ENCODE data around the gene CCS. TPM values are rescaled to one million over a fixed set of nuclear protein-coding genes. Genes with fewer than 3 reads are reported as not detected.

Gene CCS
- total and polyA plus RNA-seq, 2 donors (not counting 1 experiment from before 2014, with no cell fraction given) = 87.8 to 174 TPM

DNA sequence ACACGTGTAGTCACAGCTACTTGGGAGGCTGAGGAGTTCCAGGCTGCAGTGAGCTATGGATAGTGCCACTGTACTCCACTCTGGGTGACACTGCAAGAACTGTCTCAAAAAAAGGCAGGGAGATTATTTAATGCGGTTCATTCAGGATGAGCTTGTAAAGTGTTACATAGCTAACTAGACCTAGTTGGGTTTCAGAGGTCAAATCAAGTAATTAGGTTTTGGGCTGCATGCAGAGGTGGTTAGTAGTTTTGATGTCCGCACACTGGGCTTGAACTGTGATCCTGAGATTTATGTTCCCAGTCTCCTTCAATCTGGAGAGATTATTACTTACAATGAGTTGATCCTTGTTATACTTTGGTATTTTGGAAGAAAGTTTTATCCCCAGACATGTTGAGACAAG, 43.4 kb downstream of the CCS start:
- ATAC-seq (ENCODE audit: low read depth) (no peak), DNase-seq (no peak)
- POLR2A ChIA-PET = interaction anchor here (0.6 kb wide), 1 partner anchor 170 kb away, joined by 3 read pairs; the partner anchor contains the start of gene PELI3
- no peak overlapping the region for H3K4me3 ChIP-seq (ENCODE audit: control extremely low read depth in 1 of 5, extremely low read depth in 1 of 5, insufficient read depth in 1 of 5, low read depth in 2 of 5, low read length in 4 of 5)
- WGBS (ENCODE audit: insufficient coverage) = 92% methylated on average over 2 of the region's 3 CpGs
- H3K27ac ChIP-seq (ENCODE audit: low read length in 2 of 2) = peak overlapping the region in 1 of 2 donors; percentile 2
- peaks cover 4 to 37% of the 10 kb centered on the region in 2 experiments for H3K36me3 ChIP-seq (replicated peaks in 1 of 2; ENCODE audit: control extremely low read depth in 1 of 2, control insufficient read depth in 1 of 2, extremely low read depth in 1 of 2, insufficient read depth in 2 of 2, low read length in 1 of 2)
- Mint-ChIP-seq H3K27me3 (no peaks in the 10 kb centered on the region), H3K27ac (peak overlapping the region; percentile 56), H3K4me1 (peaks cover 56% of the 10 kb centered on the region), H3K9me3 (ENCODE audit: insufficient read depth) (no peaks in the 10 kb centered on the region), H3K4me3 (peak overlapping the region; percentile 49)
- TF ChIP-seq, protein P1, sequence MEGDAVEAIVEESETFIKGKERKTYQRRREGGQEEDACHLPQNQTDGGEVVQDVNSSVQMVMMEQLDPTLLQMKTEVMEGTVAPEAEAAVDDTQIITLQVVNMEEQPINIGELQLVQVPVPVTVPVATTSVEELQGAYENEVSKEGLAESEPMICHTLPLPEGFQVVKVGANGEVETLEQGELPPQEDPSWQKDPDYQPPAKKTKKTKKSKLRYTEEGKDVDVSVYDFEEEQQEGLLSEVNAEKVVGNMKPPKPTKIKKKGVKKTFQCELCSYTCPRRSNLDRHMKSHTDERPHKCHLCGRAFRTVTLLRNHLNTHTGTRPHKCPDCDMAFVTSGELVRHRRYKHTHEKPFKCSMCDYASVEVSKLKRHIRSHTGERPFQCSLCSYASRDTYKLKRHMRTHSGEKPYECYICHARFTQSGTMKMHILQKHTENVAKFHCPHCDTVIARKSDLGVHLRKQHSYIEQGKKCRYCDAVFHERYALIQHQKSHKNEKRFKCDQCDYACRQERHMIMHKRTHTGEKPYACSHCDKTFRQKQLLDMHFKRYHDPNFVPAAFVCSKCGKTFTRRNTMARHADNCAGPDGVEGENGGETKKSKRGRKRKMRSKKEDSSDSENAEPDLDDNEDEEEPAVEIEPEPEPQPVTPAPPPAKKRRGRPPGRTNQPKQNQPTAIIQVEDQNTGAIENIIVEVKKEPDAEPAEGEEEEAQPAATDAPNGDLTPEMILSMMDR (IDR thresholded peaks at IDR 0.05) = no peak
- no peak for TF ChIP-seq EZH2 (IDR thresholded peaks at IDR 0.05; ENCODE audit: borderline replicate concordance, insufficient read depth, low read depth, low read length, poor library complexity, severe bottlenecking)
- CTCF ChIA-PET = interaction anchor here (0.6 to 5.5 kb wide), 2 partner anchors 22 to 41 kb away, joined by 3 to 54 read pairs; partner anchors contain the start of gene RBM4B
- no peak overlapping the region for H3K9ac ChIP-seq (ENCODE audit: low read length)
- H2AFZ ChIP-seq (ENCODE audit: insufficient read depth, low read depth, low read length, poor library complexity, severe bottlenecking) = no peak overlapping the region
- intact Hi-C loops (cut with micrococcal nuclease) = no loop called here
- no peaks in the 10 kb centered on the region for H3K27me3 ChIP-seq (replicated peaks in 1 of 4; ENCODE audit: control extremely low read depth in 1 of 4, control insufficient read depth in 3 of 4, insufficient read depth in 4 of 4, low read length in 3 of 4)
- H3K9me3 ChIP-seq (ENCODE audit: control extremely low read depth in 1 of 3, control insufficient read depth in 2 of 3, insufficient read depth in 1 of 3, low read length in 2 of 3) = no peaks in the 10 kb centered on the region
- H3K4me2 ChIP-seq (replicated peaks; ENCODE audit: low read depth, low read length, poor library complexity, severe bottlenecking) = no peak overlapping the region
- peaks cover 98% of the 10 kb centered on the region for H3K79me2 ChIP-seq (ENCODE audit: control insufficient read depth, insufficient read depth, low read length)
- peaks cover 68% of the 10 kb centered on the region for H4K20me1 ChIP-seq (ENCODE audit: control insufficient read depth, insufficient read depth, low read length, poor library complexity, severe bottlenecking)
- H3K4me1 ChIP-seq (ENCODE audit: control insufficient read depth in 2 of 2, insufficient read depth in 2 of 2, low read length in 2 of 2) = peaks cover 36 to 52% of the 10 kb centered on the region in 2 donors

- Histone ChIP-seq H4K20me1 (ENCODE audit: control insufficient read depth, insufficient read depth, low read length, poor library complexity, severe bottlenecking) (peaks cover 69% of the 10 kb centered on the region), H3K4me3 (ENCODE audit: control extremely low read depth in 1 of 5, extremely low read depth in 1 of 5, insufficient read depth in 1 of 5, low read depth in 2 of 5, low read length in 4 of 5) (peak overlapping the region; percentile 41 to 95 (median 88)), H3K9ac (ENCODE audit: low read length) (peak overlapping the region; percentile 87), H3K79me2 (ENCODE audit: control insufficient read depth, insufficient read depth, low read length) (peaks cover 98% of the 10 kb centered on the region), H3K36me3 (replicated peaks in 1 of 2; ENCODE audit: control extremely low read depth in 1 of 2, control insufficient read depth in 1 of 2, extremely low read depth in 1 of 2, insufficient read depth in 2 of 2, low read length in 1 of 2) (peaks cover 4 to 45% of the 10 kb centered on the region in 2 experiments), H3K4me1 (ENCODE audit: control insufficient read depth in 2 of 2, insufficient read depth in 2 of 2, low read length in 2 of 2) (peaks cover 43 to 54% of the 10 kb centered on the region in 2 donors), H2AFZ (ENCODE audit: insufficient read depth, low read depth, low read length, poor library complexity, severe bottlenecking) (peak overlapping the region; percentile 74), H3K4me2 (replicated peaks; ENCODE audit: low read depth, low read length, poor library complexity, severe bottlenecking) (peak overlapping the region; percentile 89), H3K9me3 (ENCODE audit: control extremely low read depth in 1 of 3, control insufficient read depth in 2 of 3, insufficient read depth in 1 of 3, low read length in 2 of 3) (no peaks in the 10 kb centered on the region), H3K27me3 (replicated peaks in 1 of 4; ENCODE audit: control extremely low read depth in 1 of 4, control insufficient read depth in 3 of 4, insufficient read depth in 4 of 4, low read length in 3 of 4) (no peaks in the 10 kb centered on the region), H3K27ac (ENCODE audit: low read length in 2 of 2) (peak overlapping the region; percentile 70 to 80)
- peaks cover 59% of the 10 kb centered on the region for H3K4me1 Mint-ChIP-seq
- H3K4me3 Mint-ChIP-seq = peak overlapping the region; percentile 99
- intact Hi-C loops (cut with micrococcal nuclease) = loop anchor here (1.0 to 2.0 kb wide), 5 partner anchors 21 to 206 kb away; partner anchors contain the start of genes CCDC87, CCS, RBM14 and RBM4B
- ATAC-seq (ENCODE audit: low read depth) (no peak), DNase-seq (no peak)
- ChIA-PET POLR2A (interaction anchor here (0.6 to 3.4 kb wide), 17 partner anchors 9 to 1859 kb away, joined by 3 to 53 read pairs (median 5); partner anchors contain the start of genes CCDC87, CCS, DPP3 and PELI3), CTCF (interaction anchor here (0.7 to 5.5 kb wide), 14 partner anchors 13 to 199 kb away, joined by 3 to 54 read pairs (median 6); partner anchors contain the start of genes CCDC87, CCS, MRPL11 and RBM14)
- no peaks in the 10 kb centered on the region for H3K9me3 Mint-ChIP-seq (ENCODE audit: insufficient read depth)
- 65% methylated on average over 10 of the region's 12 CpGs for WGBS (ENCODE audit: insufficient coverage)
- H3K27me3 Mint-ChIP-seq = no peaks in the 10 kb centered on the region
- peak overlapping the region; percentile 96 for H3K27ac Mint-ChIP-seq
- no peak for TF ChIP-seq EZH2 (IDR thresholded peaks at IDR 0.05; ENCODE audit: borderline replicate concordance, insufficient read depth, low read depth, low read length, poor library complexity, severe bottlenecking)
- TF ChIP-seq, protein P1 (IDR thresholded peaks at IDR 0.05) = no peak
These were observed 44.7 kb downstream of the CCS start for GRCh38 chr11:66637557-66638176.

Data from B cell (primary cell).